GM12891 (cell line): Measurements from ENCODE around the gene GRIA3.

Experiments
- DNase-seq: peaks from one replicate; pipeline ENCODE4 v3.0.0; 2011; ENCODE audit warnings: low spot score; ENCODE audit not compliant: insufficient read length
- FAIRE-seq: peaks from 2 replicates; lab custom pipeline; 2011; peaks lifted over from hg19 to GRCh38; lab: Jason Lieb, UNC
- PAX5 ChIP-seq: IDR thresholded peaks from 2 replicates; pipeline ENCODE4 v1.6.1; 2011; ENCODE audit warnings: low read length, moderate library complexity, mild to moderate bottlenecking; ENCODE audit not compliant: insufficient read depth, severe bottlenecking
- POLR2A ChIP-seq: IDR thresholded peaks from 2 replicates; pipeline ENCODE4 v1.6.1; 2011; ENCODE audit warnings: low read depth, low read length, control low read depth
- POLR2AphosphoS5 ChIP-seq: IDR thresholded peaks from 2 replicates; pipeline ENCODE4 v1.6.1; 2011; ENCODE audit warnings: low read depth, low read length, control low read depth
- POU2F2 ChIP-seq: IDR thresholded peaks from 2 replicates; pipeline ENCODE4 v1.6.1; 2011; ENCODE audit warnings: low read depth, mild to moderate bottlenecking, control low read depth, low read length, moderate library complexity
- SPI1 ChIP-seq: IDR thresholded peaks from 2 replicates; pipeline ENCODE4 v1.6.1; 2011; ENCODE audit warnings: low read depth, low read length, control low read depth
- TAF1 ChIP-seq: IDR thresholded peaks from 2 replicates; pipeline ENCODE4 v1.6.1; 2011; ENCODE audit warnings: low read depth, low read length, control low read depth

Gene GRIA3

GRCh38 chrX:123170546-123170945 lies 13.5 kb upstream of the GRIA3 start:
- TF ChIP-seq POLR2A (no peak), POLR2AphosphoS5 (no peak), TAF1 (no peak), SPI1 (no peak), POU2F2 (no peak), PAX5 (no peak)
- DNase-seq, result no peak
- FAIRE-seq, result no peak

DNA sequence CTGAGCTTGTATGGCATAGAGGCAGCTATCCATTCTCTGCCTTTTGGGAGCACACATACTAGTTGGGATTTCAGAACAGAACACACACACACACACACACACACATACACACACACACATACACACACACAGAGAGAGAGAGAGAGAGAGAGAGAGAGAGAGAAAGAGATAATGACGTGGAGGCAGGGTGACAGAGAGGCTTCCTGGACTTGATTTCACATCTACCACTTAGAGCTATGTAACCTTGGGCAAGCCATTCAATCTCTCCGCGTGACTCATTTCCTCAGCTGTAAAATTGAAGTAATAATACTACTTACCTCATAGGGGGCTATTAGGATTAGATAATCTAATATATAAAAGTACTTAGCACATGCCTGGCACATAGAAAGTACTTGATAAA lies 12.3 kb upstream of the GRIA3 start:
- TF ChIP-seq TAF1 (no peak), SPI1 (no peak), POLR2AphosphoS5 (no peak), POU2F2 (no peak), POLR2A (no peak), PAX5 (no peak)
- FAIRE-seq, result no peak
- no peak for DNase-seq

GRCh38 chrX:123172869-123173268 lies 11.2 kb upstream of the GRIA3 start:
- FAIRE-seq (no peak), DNase-seq (no peak)
- no peak for TF ChIP-seq PAX5
- TF ChIP-seq POU2F2, result no peak
- no peak for TF ChIP-seq POLR2AphosphoS5
- no peak for TF ChIP-seq POLR2A
- no peak for TF ChIP-seq TAF1
- TF ChIP-seq SPI1, result no peak

GRCh38 chrX:123173833-123174232 lies 10.2 kb upstream of the GRIA3 start:
- no peak for FAIRE-seq
- TF ChIP-seq PAX5 (no peak), POU2F2 (no peak), POLR2A (no peak), SPI1 (no peak), POLR2AphosphoS5 (no peak), TAF1 (no peak)
- DNase-seq, result no peak

GRCh38 chrX:123175366-123176122 lies 8.5 kb upstream of the GRIA3 start:
- DNase-seq, result no peak
- no peak for TF ChIP-seq POU2F2
- TF ChIP-seq PAX5, result no peak
- TF ChIP-seq SPI1, result no peak
- peak; percentile 85 for FAIRE-seq

- no peak for TF ChIP-seq POU2F2
- no peak for TF ChIP-seq TAF1
- TF ChIP-seq POLR2A, result no peak
- no peak for TF ChIP-seq POLR2AphosphoS5
- TF ChIP-seq PAX5, result no peak
- no peak for TF ChIP-seq SPI1
- DNase-seq, result no peak
These were observed 2.7 kb upstream of the GRIA3 start for GRCh38 chrX:123181233-123181914.

GRCh38 chrX:123184866-123185276 lies 793 bp downstream of the GRIA3 start:
- TF ChIP-seq POLR2A, result no peak
- TF ChIP-seq TAF1, result no peak
- no peak for TF ChIP-seq SPI1
- TF ChIP-seq POU2F2, result no peak
- TF ChIP-seq PAX5, result no peak
- no peak for TF ChIP-seq POLR2AphosphoS5
- DNase-seq (no peak), FAIRE-seq (no peak)

More at GRCh38 chrX:123181233-123181914, 2.7 kb upstream of the GRIA3 start:
- FAIRE-seq, result no peak

DNA sequence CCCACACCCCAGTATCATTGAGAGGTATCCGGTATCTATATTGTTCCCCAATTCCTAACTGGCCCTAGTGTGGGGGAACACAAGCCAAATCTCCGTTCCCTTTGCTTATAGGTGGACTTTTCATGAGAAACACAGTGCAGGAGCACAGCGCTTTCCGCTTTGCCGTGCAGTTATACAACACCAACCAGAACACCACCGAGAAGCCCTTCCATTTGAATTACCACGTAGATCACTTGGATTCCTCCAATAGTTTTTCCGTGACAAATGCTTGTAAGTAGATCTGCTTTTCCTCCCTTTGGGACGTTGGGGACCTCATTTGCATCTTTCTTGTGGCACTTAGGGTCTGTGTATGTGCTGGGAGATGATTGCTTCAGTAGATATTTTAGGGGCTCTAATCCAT lies 1.6 kb downstream of the GRIA3 start:
- FAIRE-seq (no peak), DNase-seq (no peak)
- TF ChIP-seq PAX5 (no peak), SPI1 (no peak), POU2F2 (no peak), POLR2AphosphoS5 (no peak), TAF1 (no peak), POLR2A (no peak)

GRCh38 chrX:123186801-123187200 lies 2.7 kb downstream of the GRIA3 start:
- no peak for DNase-seq
- no peak for TF ChIP-seq PAX5
- TF ChIP-seq SPI1, result no peak
- TF ChIP-seq POLR2A, result no peak
- TF ChIP-seq POLR2AphosphoS5, result no peak
- no peak for TF ChIP-seq POU2F2
- TF ChIP-seq TAF1, result no peak
- FAIRE-seq, result no peak

DNA sequence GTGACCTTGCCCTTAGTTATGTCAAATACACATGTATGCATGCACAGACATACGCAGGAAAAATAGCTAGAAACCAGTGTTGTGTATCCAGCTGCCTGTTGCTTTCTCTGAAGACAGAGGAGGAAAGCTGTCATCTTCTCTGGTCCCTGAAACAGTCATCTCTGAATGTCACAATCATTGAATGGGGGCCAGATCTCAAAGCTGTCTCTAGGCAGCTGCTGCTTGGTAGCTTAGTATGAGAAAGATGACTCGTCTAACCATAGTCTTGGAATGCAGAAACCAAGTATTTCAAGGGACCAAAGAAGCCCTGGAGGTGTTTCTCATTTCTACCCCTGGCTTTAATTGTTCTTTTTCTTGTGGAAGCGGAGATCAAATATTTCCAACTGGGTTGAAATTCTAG lies 4.0 kb downstream of the GRIA3 start:
- no peak for FAIRE-seq
- TF ChIP-seq POU2F2 (no peak), SPI1 (no peak), POLR2A (no peak), PAX5 (no peak), POLR2AphosphoS5 (no peak), TAF1 (no peak)
- DNase-seq, result no peak
